Measurements from ENCODE around the gene RAPSN. TPM values are rescaled to one million over a fixed set of nuclear protein-coding genes. Genes with fewer than 3 reads are reported as not detected.

The RAPSN gene
- total RNA-seq, 4 donors from 2014 or later, result 0.59 to 4.6 (median 1.0) TPM; not detected in 1

DNA sequence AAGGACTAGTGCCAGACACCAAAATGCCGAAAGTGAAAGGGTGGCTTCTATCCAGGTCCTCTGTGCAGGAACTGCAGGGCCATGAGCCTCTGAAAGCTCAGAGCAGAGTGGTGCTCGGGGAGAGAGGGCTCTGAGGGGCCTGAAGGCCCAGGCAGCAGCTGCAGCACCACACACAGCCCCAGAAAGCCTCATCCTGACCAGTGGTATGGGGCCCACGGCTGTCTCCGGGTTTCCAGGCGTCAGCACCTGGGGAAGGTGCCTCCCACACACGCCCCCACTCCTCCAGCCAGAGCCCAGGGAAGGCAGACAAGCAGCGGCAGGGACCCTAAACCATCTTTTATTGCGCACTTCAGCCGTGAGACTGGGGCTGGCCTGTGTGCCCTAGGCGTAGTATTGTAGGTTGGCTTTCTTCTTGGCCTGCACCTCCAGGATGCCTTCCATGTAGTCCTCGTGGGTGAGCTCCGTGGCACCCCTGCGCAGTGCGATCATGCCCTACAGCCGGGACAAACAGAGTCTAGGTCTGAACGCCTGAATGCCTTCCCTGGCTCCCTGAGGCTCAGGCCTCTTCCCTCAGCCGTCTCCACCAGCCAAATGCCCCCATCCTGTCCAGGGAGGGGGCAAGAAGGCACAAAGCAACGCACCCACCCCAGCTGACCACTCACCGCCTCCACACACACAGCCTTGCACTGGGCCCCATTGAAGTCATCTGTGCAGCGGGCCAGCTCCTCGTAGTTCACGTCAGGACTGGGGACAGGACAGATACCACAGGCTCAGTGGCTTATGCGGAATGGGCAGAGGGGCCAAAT lies 30.3 kb downstream of the RAPSN start:
- WGBS, result 64% methylated on average over 13 of the region's 23 CpGs
- no peak for DNase-seq (ENCODE audit: low spot score in 2 of 2)
- no peak for TF ChIP-seq POLR2A (IDR thresholded peaks at IDR 0.05)
- TF ChIP-seq POLR2AphosphoS5 (IDR thresholded peaks at IDR 0.05), result no peak
- TF ChIP-seq EP300 (IDR thresholded peaks at IDR 0.05), result no peak
- TF ChIP-seq, protein P1, sequence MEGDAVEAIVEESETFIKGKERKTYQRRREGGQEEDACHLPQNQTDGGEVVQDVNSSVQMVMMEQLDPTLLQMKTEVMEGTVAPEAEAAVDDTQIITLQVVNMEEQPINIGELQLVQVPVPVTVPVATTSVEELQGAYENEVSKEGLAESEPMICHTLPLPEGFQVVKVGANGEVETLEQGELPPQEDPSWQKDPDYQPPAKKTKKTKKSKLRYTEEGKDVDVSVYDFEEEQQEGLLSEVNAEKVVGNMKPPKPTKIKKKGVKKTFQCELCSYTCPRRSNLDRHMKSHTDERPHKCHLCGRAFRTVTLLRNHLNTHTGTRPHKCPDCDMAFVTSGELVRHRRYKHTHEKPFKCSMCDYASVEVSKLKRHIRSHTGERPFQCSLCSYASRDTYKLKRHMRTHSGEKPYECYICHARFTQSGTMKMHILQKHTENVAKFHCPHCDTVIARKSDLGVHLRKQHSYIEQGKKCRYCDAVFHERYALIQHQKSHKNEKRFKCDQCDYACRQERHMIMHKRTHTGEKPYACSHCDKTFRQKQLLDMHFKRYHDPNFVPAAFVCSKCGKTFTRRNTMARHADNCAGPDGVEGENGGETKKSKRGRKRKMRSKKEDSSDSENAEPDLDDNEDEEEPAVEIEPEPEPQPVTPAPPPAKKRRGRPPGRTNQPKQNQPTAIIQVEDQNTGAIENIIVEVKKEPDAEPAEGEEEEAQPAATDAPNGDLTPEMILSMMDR (IDR thresholded peaks at IDR 0.05), result no peak
- Histone ChIP-seq H3K9me3 (no peaks in the 10 kb centered on the region), H3K4me3 (no peak overlapping the region), H3K27me3 (no peaks in the 10 kb centered on the region), H3K4me1 (peaks cover 26% of the 10 kb centered on the region), H3K36me3 (peaks cover 82% of the 10 kb centered on the region), H3K27ac (no peak overlapping the region)

DNA sequence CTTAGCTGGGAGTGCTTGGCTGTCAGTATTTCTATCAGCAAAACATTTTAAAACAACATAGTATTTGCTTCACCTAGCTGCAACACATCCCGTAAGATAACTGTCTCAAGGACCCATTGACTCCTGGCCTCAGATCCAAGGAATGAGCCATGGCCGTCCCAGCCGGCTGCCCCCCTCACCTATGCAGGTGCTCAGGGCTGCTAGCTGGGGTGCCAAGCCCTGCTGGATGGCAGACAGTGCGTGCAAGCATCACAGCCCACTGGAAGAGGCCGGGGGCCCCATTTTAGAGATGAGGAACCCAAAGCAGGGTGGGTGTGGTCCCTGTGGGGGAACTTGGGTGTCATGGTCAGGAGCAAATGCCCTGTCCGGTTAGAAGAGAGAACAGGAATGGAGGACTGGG lies 31.2 kb downstream of the RAPSN start:
- Histone ChIP-seq H3K27ac (no peak overlapping the region), H3K4me3 (no peak overlapping the region)
- WGBS, result 82% methylated on average over 6 of the region's 6 CpGs

GRCh38 chr11:47415949-47416472 lies 32.9 kb downstream of the RAPSN start:
- no peaks in the 10 kb centered on the region for H3K27me3 ChIP-seq
- H3K27ac ChIP-seq, result peak overlapping the region; percentile 75
- 12% methylated on average over 7 of the region's 13 CpGs for WGBS
- TF ChIP-seq POLR2AphosphoS5 (IDR thresholded peaks at IDR 0.05) (no peak), EP300 (IDR thresholded peaks at IDR 0.05) (no peak), POLR2A (IDR thresholded peaks at IDR 0.05) (no peak)
- TF ChIP-seq, protein P1 (IDR thresholded peaks at IDR 0.05), result no peak
- H3K36me3 ChIP-seq, result peaks cover 71% of the 10 kb centered on the region
- H3K9me3 ChIP-seq, result no peaks in the 10 kb centered on the region
- H3K4me3 ChIP-seq, result no peak overlapping the region
- H3K4me1 ChIP-seq, result peaks cover 33% of the 10 kb centered on the region
- peak in 1 of 2 donors; percentile 85 for DNase-seq (ENCODE audit: low spot score in 2 of 2)

More for the DNA sequence above, 31.2 kb downstream of the RAPSN start:
- Histone ChIP-seq H3K27me3 (no peaks in the 10 kb centered on the region), H3K36me3 (peaks cover 80% of the 10 kb centered on the region), H3K9me3 (no peaks in the 10 kb centered on the region), H3K4me1 (peaks cover 26% of the 10 kb centered on the region)
- peak in 1 of 2 donors; percentile 60 for DNase-seq (ENCODE audit: low spot score in 2 of 2)
- TF ChIP-seq POLR2AphosphoS5 (IDR thresholded peaks at IDR 0.05), result no peak
- no peak for TF ChIP-seq EP300 (IDR thresholded peaks at IDR 0.05)
- TF ChIP-seq, protein P1 (IDR thresholded peaks at IDR 0.05), result no peak
- no peak for TF ChIP-seq POLR2A (IDR thresholded peaks at IDR 0.05)

DNA sequence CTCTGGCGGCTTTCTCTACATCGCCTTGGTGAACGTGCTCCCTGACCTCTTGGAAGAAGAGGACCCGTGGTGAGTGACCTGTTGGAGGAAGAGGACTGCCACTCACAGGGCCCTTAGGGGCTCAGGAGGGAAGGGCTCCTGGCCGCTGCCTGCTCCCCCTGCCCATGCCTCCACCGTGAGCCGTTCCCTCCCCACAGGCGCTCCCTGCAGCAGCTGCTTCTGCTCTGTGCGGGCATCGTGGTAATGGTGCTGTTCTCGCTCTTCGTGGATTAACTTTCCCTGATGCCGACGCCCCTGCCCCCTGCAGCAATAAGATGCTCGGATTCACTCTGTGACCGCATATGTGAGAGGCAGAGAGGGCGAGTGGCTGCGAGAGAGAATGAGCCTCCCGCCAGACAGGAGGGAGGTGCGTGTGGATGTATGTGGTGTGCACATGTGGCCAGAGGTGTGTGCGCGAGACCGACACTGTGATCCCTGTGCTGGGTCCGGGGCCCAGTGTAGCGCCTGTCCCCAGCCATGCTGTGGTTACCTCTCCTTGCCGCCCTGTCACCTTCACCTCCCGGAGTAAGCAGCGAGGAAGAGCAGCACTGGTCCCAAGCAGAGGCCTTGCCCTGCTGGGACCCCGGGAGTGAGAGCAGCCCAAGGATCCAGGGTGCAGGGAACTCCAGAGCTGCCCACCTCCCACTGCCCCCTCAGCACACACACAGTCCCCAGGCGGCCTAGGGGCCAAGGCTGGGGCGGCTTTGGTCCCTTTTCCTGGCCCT lies 33.7 kb downstream of the RAPSN start:
- WGBS, result 82% methylated on average over 27 of the region's 31 CpGs
- peak in 1 of 2 donors; percentile 58 for DNase-seq (ENCODE audit: low spot score in 2 of 2)
- no peaks in the 10 kb centered on the region for H3K9me3 ChIP-seq
- H3K4me1 ChIP-seq, result peaks cover 40% of the 10 kb centered on the region
- no peak overlapping the region for H3K4me3 ChIP-seq
- no peaks in the 10 kb centered on the region for H3K27me3 ChIP-seq
- peaks cover 68% of the 10 kb centered on the region for H3K36me3 ChIP-seq
- H3K27ac ChIP-seq, result peak overlapping the region; percentile 75
- TF ChIP-seq POLR2A (IDR thresholded peaks at IDR 0.05), result no peak

- Histone ChIP-seq H3K4me1 (peaks cover 46% of the 10 kb centered on the region), H3K36me3 (peaks cover 63% of the 10 kb centered on the region), H3K27ac (no peak overlapping the region), H3K9me3 (no peaks in the 10 kb centered on the region), H3K4me3 (no peak overlapping the region), H3K27me3 (no peaks in the 10 kb centered on the region)
- 71% methylated on average over 1 of the region's 19 CpGs for WGBS
- TF ChIP-seq EP300 (IDR thresholded peaks at IDR 0.05), result no peak
- TF ChIP-seq POLR2AphosphoS5 (IDR thresholded peaks at IDR 0.05), result no peak
- TF ChIP-seq POLR2A (IDR thresholded peaks at IDR 0.05), result no peak
- TF ChIP-seq, protein P1 (IDR thresholded peaks at IDR 0.05), result no peak
- peak in 1 of 2 donors; percentile 71 for DNase-seq (ENCODE audit: low spot score in 2 of 2)
These were observed 34.3 kb downstream of the RAPSN start for GRCh38 chr11:47414685-47415070.

Data from suprapubic skin (tissue), 4 donors.